PC-3 (cell line): ENCODE results near the gene DCUN1D5.

ENCODE experiments used
- EZH2 ChIP-seq: fragments of 300-600 bp; sonication (generic); IDR thresholded peaks from one replicate; pipeline ENCODE4 v1.6.1; 2017; ENCODE audit warnings: antibody characterized with exemption, mild to moderate bottlenecking, low read length; ENCODE audit not compliant: unreplicated experiment
- TF ChIP-seq, protein P1 (sequence below): fragments of 300-600 bp; sonication (generic); conservative IDR thresholded peaks from 2 replicates; pipeline ENCODE4 v1.5.1; 2017; ENCODE audit warnings: antibody characterized with exemption, low read depth, mild to moderate bottlenecking, low read length

GRCh38 chr11:103091801-103092524 lies at the start of gene DCUN1D5:
- TF ChIP-seq, protein P1, sequence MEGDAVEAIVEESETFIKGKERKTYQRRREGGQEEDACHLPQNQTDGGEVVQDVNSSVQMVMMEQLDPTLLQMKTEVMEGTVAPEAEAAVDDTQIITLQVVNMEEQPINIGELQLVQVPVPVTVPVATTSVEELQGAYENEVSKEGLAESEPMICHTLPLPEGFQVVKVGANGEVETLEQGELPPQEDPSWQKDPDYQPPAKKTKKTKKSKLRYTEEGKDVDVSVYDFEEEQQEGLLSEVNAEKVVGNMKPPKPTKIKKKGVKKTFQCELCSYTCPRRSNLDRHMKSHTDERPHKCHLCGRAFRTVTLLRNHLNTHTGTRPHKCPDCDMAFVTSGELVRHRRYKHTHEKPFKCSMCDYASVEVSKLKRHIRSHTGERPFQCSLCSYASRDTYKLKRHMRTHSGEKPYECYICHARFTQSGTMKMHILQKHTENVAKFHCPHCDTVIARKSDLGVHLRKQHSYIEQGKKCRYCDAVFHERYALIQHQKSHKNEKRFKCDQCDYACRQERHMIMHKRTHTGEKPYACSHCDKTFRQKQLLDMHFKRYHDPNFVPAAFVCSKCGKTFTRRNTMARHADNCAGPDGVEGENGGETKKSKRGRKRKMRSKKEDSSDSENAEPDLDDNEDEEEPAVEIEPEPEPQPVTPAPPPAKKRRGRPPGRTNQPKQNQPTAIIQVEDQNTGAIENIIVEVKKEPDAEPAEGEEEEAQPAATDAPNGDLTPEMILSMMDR: no peak
- TF ChIP-seq EZH2: no peak
